ENCODE data around the gene LDLRAD3. TPM values are rescaled to one million over a fixed set of nuclear protein-coding genes. Genes with fewer than 3 reads are reported as not detected.

The LDLRAD3 gene
- total RNA-seq, 1 experiment from 2014 or later = 12.1 TPM

DNA sequence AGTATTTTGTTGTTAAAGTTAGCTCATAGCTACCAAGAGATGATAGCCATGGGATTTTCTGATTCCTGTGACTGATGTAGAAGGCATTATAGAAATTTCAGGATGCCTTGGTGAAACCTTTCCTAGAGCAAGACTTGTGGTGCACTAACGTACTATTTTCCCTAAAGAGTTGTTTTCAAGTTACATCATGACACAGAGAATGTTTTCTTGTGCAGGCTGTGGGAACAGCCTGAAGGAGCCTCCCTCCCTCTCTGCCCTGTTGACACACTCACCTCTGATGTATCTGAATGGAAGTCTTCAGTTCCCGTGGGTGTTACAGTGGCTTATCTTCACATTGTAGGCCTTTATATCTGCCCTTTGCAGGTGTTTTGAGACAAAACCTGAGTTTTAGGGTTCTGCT, 121.6 kb downstream of the LDLRAD3 start:
- Mint-ChIP-seq H3K27ac (peak overlapping the region in 1 of 3 experiments; percentile 46; a peak in 1 of 7 replicates), H3K27me3 (ENCODE audit: low read depth) (no peaks in the 10 kb centered on the region)
- no peak overlapping the region for H2BK5ac ChIP-seq (ENCODE audit: insufficient read length, low read length)

More for the DNA sequence above, 121.6 kb downstream of the LDLRAD3 start:
- Histone ChIP-seq H3K18ac (ENCODE audit: insufficient read length, low read depth, low read length) (no peak overlapping the region), H2BK20ac (ENCODE audit: low read depth, low read length, poor library complexity, severe bottlenecking) (no peak overlapping the region), H3T11ph (ENCODE audit: low read length) (no peak overlapping the region), H3K23me2 (ENCODE audit: insufficient read length, low read depth, low read length, poor library complexity, severe bottlenecking) (no peaks in the 10 kb centered on the region), H3K4me1 (ENCODE audit: insufficient read depth, low read length) (peaks cover 1% of the 10 kb centered on the region; the same call in 1 of the 2 replicates), H3K9ac (ENCODE audit: extremely low read depth, insufficient read length, low read length) (no peak overlapping the region), H3K27me3 (ENCODE audit: insufficient read depth, low read length) (no peaks in the 10 kb centered on the region), H2BK120ac (ENCODE audit: low read depth, low read length, poor library complexity, severe bottlenecking) (no peak overlapping the region), H3K4me2 (ENCODE audit: insufficient read depth, insufficient read length, low read length) (no peak overlapping the region), H4K5ac (ENCODE audit: insufficient read length, low read depth, low read length) (no peak overlapping the region), H3K4ac (ENCODE audit: low read depth, low read length) (no peak overlapping the region), H3K14ac (ENCODE audit: insufficient read depth, low read length) (no peak overlapping the region), H2AK5ac (ENCODE audit: insufficient read length, low read length) (no peak overlapping the region), H3K23ac (ENCODE audit: insufficient read length, low read depth, low read length) (no peak overlapping the region), H2BK12ac (ENCODE audit: insufficient read length, low read depth, low read length) (no peak overlapping the region), H4K91ac (ENCODE audit: insufficient read length, low read depth, low read length) (no peak overlapping the region), H3K9me3 (ENCODE audit: control insufficient read depth, low read depth, low read length) (no peaks in the 10 kb centered on the region), H3K79me1 (ENCODE audit: insufficient read depth, low read depth, low read length, poor library complexity, severe bottlenecking) (no peaks in the 10 kb centered on the region), H2AFZ (ENCODE audit: low read length) (no peak overlapping the region), H2BK15ac (ENCODE audit: low read depth, low read length) (no peak overlapping the region), H4K20me1 (ENCODE audit: control insufficient read depth, insufficient read depth, insufficient read length) (no peaks in the 10 kb centered on the region), H3K27ac (ENCODE audit: insufficient read length, low read depth, low read length) (no peak overlapping the region), H3K79me2 (ENCODE audit: insufficient read depth, low read length) (no peaks in the 10 kb centered on the region), H4K8ac (replicated peaks; ENCODE audit: insufficient read length, low read depth, low read length) (no peak overlapping the region), H3K56ac (ENCODE audit: insufficient read length, low read depth, low read length) (no peak overlapping the region)
- H3K36me3 Mint-ChIP-seq (ENCODE audit: insufficient read depth in 1 of 3, low read depth in 3 of 3) = peaks cover 13 to 19% (median 15%) of the 10 kb centered on the region in 3 experiments
- no peak for DNase-seq
- TF ChIP-seq, protein P1, sequence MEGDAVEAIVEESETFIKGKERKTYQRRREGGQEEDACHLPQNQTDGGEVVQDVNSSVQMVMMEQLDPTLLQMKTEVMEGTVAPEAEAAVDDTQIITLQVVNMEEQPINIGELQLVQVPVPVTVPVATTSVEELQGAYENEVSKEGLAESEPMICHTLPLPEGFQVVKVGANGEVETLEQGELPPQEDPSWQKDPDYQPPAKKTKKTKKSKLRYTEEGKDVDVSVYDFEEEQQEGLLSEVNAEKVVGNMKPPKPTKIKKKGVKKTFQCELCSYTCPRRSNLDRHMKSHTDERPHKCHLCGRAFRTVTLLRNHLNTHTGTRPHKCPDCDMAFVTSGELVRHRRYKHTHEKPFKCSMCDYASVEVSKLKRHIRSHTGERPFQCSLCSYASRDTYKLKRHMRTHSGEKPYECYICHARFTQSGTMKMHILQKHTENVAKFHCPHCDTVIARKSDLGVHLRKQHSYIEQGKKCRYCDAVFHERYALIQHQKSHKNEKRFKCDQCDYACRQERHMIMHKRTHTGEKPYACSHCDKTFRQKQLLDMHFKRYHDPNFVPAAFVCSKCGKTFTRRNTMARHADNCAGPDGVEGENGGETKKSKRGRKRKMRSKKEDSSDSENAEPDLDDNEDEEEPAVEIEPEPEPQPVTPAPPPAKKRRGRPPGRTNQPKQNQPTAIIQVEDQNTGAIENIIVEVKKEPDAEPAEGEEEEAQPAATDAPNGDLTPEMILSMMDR (conservative IDR thresholded peaks at IDR 0.05) = no peak
- WGBS (ENCODE audit: extremely low coverage, insufficient read length, low lambda C conversion rate) = no CpG with 5 or more reads among the region's 2 CpGs
- no peak overlapping the region for H3K4me3 Mint-ChIP-seq
- H3K4me1 Mint-ChIP-seq = peaks cover 26 to 33% of the 10 kb centered on the region in 2 experiments
- H3K9me3 Mint-ChIP-seq = peaks cover 10 to 11% of the 10 kb centered on the region in 2 experiments
